K562 (cell line): Measurements from ENCODE around the gene COPS6. TPM values are rescaled to one million over a fixed set of nuclear protein-coding genes. Genes with fewer than 3 reads are reported as not detected.
A peak's percentile ranks its signal among the peaks of the same experiment; 100 is the strongest.

ENCODE experiments used
- ARID2 ChIP-seq: fragments of 450-650 bp; IDR thresholded peaks from 2 replicates; pipeline ENCODE4 v1.6.1; 2017; ENCODE audit warnings: antibody characterized with exemption, mild to moderate bottlenecking
- ATF7 ChIP-seq: fragments of 450-650 bp; IDR thresholded peaks from 2 replicates; pipeline ENCODE4 v1.7.1; 2014; ENCODE audit warnings: mild to moderate bottlenecking, moderate library complexity
- CCAR2 ChIP-seq: fragments of 200-400 bp; formaldehyde crosslinking; IDR thresholded peaks from 2 replicates; pipeline ENCODE4 v1.6.1; 2017; ENCODE audit warnings: mild to moderate bottlenecking, low read depth, low read length
- FOXP1 ChIP-seq: sonication (generic); formaldehyde crosslinking; IDR thresholded peaks from 2 replicates; pipeline ENCODE4 v1.8.0; 2022; ENCODE audit warnings: mild to moderate bottlenecking, missing genetic modification reagents
- GTF2A2 ChIP-seq: IDR thresholded peaks from 2 replicates; pipeline ENCODE4 v1.6.1; 2016; ENCODE audit warnings: mild to moderate bottlenecking, missing genetic modification characterization, missing compliant biosample characterization
- GTF2B ChIP-seq: IDR thresholded peaks from 2 replicates; pipeline ENCODE4 v1.6.1; 2011; ENCODE audit not compliant: insufficient read length; ENCODE audit errors: extremely low read depth
- HINFP ChIP-seq: fragments of 450-650 bp; conservative IDR thresholded peaks from 2 replicates; pipeline ENCODE4 v1.6.1; 2016; ENCODE audit warnings: missing genetic modification characterization, low read depth, mild to moderate bottlenecking, control low read depth, missing compliant biosample characterization
- KDM5B ChIP-seq: fragments of 200-600 bp; sonication (generic); IDR thresholded peaks from 2 replicates; pipeline ENCODE4 v1.6.1; 2012; ENCODE audit warnings: low read depth, mild to moderate bottlenecking, moderate library complexity, low read length, control low read depth, inconsistent platforms; ENCODE audit not compliant: insufficient replicate concordance
- MCM5 ChIP-seq: fragments of 450-650 bp; IDR thresholded peaks from 2 replicates; pipeline ENCODE4 v1.6.1; 2016; ENCODE audit warnings: low read depth
- NELFE ChIP-seq: IDR thresholded peaks from 2 replicates; pipeline ENCODE4 v1.6.1; 2011; ENCODE audit warnings: mild to moderate bottlenecking; ENCODE audit not compliant: insufficient read depth, insufficient read length
- NR3C1 ChIP-seq: sonication (generic); formaldehyde crosslinking; IDR thresholded peaks from 2 replicates; pipeline ENCODE4 v1.8.1; 2022; ENCODE audit warnings: missing genetic modification reagents
- RFX5 ChIP-seq: IDR thresholded peaks from 2 replicates; pipeline ENCODE4 v1.6.1; 2011; ENCODE audit warnings: low read depth, mild to moderate bottlenecking, improper control_type of control experiment, low read length
- SMAD1 ChIP-seq: fragments of 150-350 bp; IDR thresholded peaks from 2 replicates; pipeline ENCODE4 v1.6.1; 2014; ENCODE audit warnings: low read length, low read depth; ENCODE audit not compliant: partially characterized antibody
- THAP7 ChIP-seq: fragments of 250-450 bp; sonication (Bioruptor Pico); IDR thresholded peaks from 2 replicates; pipeline ENCODE4 v1.5.0; 2021
- XRCC5 ChIP-seq: fragments of 200-400 bp; formaldehyde crosslinking; IDR thresholded peaks from 2 replicates; pipeline ENCODE4 v1.6.1; 2017; ENCODE audit warnings: low read depth, mild to moderate bottlenecking, low read length
- ZBTB11 ChIP-seq, 3 experiments: fragments of 200-800 bp in 1 of 3; fragments of 250-450 bp in 1 of 3; fragments of 450-650 bp in 1 of 3; sonication (Bioruptor Pico) in 1 of 3; sonication (Bioruptor generic) in 1 of 3; formaldehyde crosslinking in 1 of 3; IDR thresholded peaks; 2 replicates each; pipeline versions ENCODE4 v1.6.1 to v1.8.0; 2016 to 2022; ENCODE audit warnings: mild to moderate bottlenecking in 2 of 3, missing genetic modification characterization in 2 of 3, missing compliant biosample characterization in 1 of 3, moderate library complexity in 1 of 3
- ZNF239 ChIP-seq: fragments of 250-450 bp; sonication (Bioruptor Pico); IDR thresholded peaks from 2 replicates; pipeline ENCODE4 v1.4.0; 2020; ENCODE audit warnings: mild to moderate bottlenecking
- ZNF444 ChIP-seq: fragments of 250-450 bp; sonication (Bioruptor Pico); IDR thresholded peaks from 2 replicates; pipeline ENCODE4 v1.4.0; 2020; ENCODE audit warnings: mild to moderate bottlenecking, moderate library complexity
- ZNF780A ChIP-seq: fragments of 250-450 bp; sonication (Bioruptor Pico); IDR thresholded peaks from 2 replicates; pipeline ENCODE4 v1.5.0; 2021; ENCODE audit warnings: mild to moderate bottlenecking
- polyA plus RNA-seq, 8 experiments: library from polyadenylated mRNA; depleted of rRNA in 4 of 8; stranded (reverse) in 5 of 8; unstranded in 3 of 8; fragments of >200 nt; fragmentation: Nextera tagmentation in 2 of 8; fragmentation: Illumina TruSeq in 1 of 8; extraction: Ambion mirVana in 2 of 8; extraction: Trizol in 1 of 8; gene quantifications; 2 replicates each; pipeline versions ENCODE4 v1.2.1 to v1.2.3, GENCODE V29; 2011 to 2014; ENCODE audit warnings: inconsistent platforms in 1 of 8, missing spikeins in 1 of 8
- total RNA-seq, 7 experiments: library from RNA; depleted of rRNA in 6 of 7; stranded (reverse); fragments of >200 nt in 6 of 7; fragmentation: Illumina TruSeq in 2 of 7; extraction: Trizol in 2 of 7; gene quantifications; 2 replicates each; pipeline versions ENCODE4 v1.2.1 to v1.2.3, GENCODE V29; 2011 to 2021; ENCODE audit warnings: low replicate concordance in 1 of 7

COPS6 gene
- total and polyA plus RNA-seq, 9 of the 15 experiments (the other 6 are each of a cell fraction or from before 2014, with no cell fraction given), result 63.0 to 331 (median 168) TPM

- no peak for TF ChIP-seq ZBTB11 (CRISPR knock-in tag; IDR thresholded peaks at IDR 0.05)
- TF ChIP-seq NELFE, result no peak
- TF ChIP-seq ATF7, result peak; percentile 1; the same call in 1 of the 2 replicates
- no peak for TF ChIP-seq RFX5
- TF ChIP-seq SMAD1, result no peak
- TF ChIP-seq THAP7 (CRISPR knock-in tag), result no peak
- TF ChIP-seq CCAR2, result no peak
- no peak for TF ChIP-seq ZNF780A (CRISPR knock-in tag)
- no peak for TF ChIP-seq ZNF444 (CRISPR knock-in tag)
- TF ChIP-seq ARID2, result no peak
- no peak for TF ChIP-seq ZNF239
- TF ChIP-seq HINFP (tag), result no peak
- TF ChIP-seq KDM5B, result no peak
- TF ChIP-seq GTF2A2 (tag), result no peak
- no peak for TF ChIP-seq MCM5
- no peak for TF ChIP-seq NR3C1 (CRISPR knock-in tag)
- TF ChIP-seq XRCC5, result no peak
- 0 out of 2 replicates have a peak, but pooled peaks have one; percentile 43 for TF ChIP-seq FOXP1 (CRISPR knock-in tag)
- TF ChIP-seq GTF2B, result no peak
These were observed 31.4 kb downstream of the COPS6 start (continued) for GRCh38 chr7:100119970-100120732.
